Activated CD4-positive, alpha-beta T cell treated with anti-CD3 and anti-CD28 coated beads, Interleukin-2, Interleukin-6, amounts not matched to agents 100 ng/mL and 50 ng/mL, durations not matched to agents 16 hours and 8 hours (primary cell): ENCODE measurements around the gene GNS.

Experiments used
- DNase-seq: peaks from one replicate; pipeline ENCODE4 v3.0.0-alpha.2; 2020

Gene GNS

DNA sequence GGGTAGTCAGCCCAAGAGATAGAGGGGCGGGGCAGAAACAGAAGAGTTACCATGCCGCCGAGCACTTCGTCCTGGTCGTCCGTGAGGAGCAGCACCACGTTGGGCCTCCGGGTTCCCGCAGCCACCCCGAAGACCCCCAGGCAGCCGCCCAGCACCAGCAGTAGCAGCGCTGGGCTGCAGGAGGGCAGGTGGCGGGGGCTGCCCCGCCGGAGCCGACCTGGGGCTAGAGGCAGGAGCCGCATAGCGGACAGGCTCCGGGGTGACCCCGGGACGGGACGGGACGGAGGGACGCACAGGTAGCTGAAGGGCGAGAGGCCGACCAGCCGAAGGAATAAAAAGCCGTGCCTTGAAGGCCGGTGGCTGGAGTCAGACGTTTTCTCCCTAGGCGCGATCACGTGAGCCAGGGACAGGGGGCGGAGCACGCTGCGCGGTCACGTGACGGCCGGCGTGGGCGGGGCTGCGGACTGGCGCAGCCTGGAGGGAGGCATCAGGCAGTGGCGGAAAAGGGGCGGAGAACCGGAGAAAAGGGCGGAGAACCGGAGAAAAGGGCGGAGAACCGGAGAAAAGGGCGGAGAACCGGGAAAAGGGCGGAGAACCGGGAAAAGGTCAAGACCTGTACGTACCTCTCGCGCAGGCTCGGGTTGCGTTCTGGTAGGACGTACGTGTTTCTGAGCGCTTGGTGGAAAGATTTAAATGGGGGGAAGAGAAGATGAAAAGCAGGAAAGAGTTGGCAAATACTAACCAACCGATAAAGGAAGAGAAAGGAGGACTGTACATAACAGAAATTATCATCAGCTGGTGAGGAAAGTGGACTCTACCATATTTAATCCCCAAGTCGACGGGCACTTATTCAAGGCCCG lies at the start of gene GNS:
Gene GNS (minus strand): TSS at position 372 of the 860 bp plus-strand sequence. CDS start 130 bp downstream, at position 242.
- DNase-seq, result peak; percentile 96

DNA sequence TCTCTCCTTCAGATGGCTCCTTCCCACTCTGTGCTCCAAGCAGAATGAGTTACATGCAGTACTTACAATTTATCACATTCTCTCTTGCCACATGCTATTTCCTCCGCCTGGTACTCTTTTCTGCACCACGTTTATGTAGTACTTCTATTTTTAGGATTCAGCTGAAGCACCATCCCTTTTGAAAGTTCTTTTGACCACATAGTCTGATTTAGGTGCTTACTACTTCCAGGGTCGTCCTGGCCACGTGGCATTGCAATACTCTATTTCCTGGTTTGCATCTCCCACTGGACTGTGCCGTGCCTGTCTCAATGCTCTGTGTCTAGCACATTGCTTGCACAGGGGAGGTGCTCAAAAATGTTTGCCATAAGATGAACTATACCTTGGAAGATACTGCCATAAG lies 48.9 kb upstream of the GNS start:
- DNase-seq, result no peak

GRCh38 chr12:64806593-64807460 lies 47.6 kb upstream of the GNS start:
- DNase-seq, result no peak

- no peak for DNase-seq
These were observed 47.0 kb upstream of the GNS start for GRCh38 chr12:64806173-64806572.

DNA sequence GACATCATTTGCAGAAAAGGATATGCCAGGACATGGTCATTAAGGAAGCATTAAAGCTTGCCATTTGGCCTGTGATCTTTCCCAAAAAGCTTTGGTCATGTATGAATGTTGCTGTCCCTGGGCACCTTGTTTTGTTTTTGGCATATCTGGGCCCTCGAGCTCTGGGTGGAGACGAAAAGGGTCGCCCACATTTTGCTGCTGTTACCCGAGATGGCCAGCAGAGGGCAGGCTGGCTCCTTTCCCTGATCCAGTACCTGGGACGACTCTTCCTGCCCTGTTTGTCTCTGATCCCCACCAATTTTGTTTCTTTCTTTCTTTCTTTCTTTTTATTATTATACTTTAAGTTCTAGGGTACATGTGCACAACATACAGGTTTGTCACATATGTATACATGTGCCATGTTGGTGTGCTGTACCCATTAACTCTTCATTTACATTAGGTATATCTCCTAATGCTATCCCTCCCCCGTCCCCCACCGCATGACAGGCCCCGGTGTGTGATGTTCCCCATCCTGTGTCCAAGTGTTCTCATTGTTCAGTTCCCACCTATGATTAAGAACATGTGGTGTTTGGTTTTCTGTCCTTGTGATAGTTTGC lies 43.1 kb upstream of the GNS start:
- DNase-seq, result peak; percentile 61

DNA sequence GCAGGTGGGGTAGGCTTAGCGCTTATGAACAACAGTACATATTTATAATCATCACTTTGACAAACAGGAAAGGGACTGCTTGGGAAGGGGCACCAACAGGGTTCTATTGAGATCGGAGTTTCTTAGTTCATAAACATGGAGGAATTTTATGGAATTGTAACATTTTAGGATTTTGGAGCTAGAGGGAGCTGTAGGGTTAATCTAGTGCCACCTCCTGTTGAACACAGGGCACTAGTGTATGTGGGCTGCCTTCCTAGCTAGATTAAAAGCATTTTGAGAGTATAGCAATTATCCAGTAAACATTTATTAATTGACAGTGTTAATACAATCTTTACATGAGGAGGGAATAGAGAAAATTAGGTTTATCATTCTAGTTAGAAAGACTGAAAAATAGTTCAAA lies 42.2 kb upstream of the GNS start:
- no peak for DNase-seq

DNA sequence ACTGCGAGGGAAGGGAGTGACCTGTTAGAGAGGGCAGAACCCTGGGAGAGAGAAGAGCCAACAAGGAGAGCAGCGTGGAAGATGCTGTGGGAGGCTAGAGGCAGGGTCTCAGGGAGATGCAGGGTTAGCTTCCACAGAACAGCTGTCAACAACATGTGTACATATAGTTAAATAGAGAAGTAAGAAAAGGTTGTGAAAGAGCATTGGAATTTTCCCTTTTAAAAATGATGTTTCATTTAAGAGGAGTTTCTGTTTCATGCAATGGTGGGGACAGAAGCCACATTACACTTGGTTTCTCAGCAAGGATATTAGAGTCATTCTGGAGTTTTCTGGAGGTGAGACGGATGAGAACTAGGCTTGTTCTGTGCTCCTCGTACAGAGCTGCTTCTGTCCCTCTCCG lies 41.4 kb upstream of the GNS start:
- DNase-seq, result no peak

DNA sequence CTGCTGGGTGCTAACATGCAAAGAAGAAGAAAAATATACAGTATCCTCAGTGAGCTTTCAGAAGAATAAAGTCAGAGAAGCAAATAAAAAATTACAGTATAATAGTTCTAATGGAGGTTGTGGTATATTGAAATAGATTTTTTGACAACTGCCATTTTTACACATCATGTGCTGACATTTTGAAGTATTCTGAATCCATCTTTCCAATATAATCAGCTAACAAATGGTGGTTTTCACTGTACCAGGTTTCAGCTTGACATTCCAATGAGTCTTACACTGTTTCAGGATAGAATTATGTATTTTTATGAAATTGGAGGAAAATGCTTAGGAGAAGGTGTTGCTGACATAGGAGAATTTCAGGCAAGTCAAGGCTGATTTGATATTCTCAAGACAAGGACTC lies 39.0 kb upstream of the GNS start:
- DNase-seq, result no peak

DNA sequence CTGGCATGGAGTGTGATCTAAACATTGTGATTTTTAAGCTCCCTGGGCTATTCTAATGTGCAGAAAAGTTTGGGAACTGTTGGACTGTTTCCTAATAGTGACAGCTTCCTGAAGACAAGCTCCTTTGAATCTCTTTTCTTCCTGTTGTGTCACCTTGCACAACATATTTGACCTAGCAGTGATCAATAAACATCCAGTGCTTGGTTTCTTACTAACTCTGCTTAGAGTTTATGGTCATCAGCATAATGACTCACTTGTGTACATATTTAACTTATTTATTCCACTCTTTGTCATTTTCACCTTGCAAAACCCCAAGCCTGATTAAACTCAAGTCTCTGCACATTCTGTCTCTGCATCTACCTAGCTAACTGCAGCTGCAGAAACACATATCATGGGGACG lies 38.0 kb upstream of the GNS start:
- no peak for DNase-seq

GRCh38 chr12:64796205-64796845 lies 37.1 kb upstream of the GNS start:
- DNase-seq, result peak; percentile 82

DNA sequence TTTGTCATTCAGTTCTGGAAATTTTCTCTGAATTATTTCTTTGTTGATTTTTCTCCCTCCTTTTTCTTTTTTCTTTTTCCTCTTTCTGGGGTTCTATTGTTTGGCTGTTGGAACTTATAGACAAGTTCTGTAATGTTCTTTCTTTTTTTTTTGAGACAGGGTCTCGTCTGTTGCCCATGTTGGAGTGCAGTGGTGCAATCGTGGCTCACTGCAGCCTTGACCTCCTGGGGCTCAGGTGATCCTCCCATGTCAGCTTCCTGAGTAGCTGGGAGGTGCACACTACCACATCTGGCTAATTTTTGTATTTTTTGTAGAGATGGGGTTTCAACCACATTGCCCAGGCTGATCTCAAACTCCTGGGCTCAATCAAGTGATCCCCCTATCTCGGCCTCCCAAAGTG lies 35.1 kb upstream of the GNS start:
- no peak for DNase-seq

GRCh38 chr12:64793610-64794009 lies 34.4 kb upstream of the GNS start:
- no peak for DNase-seq

- DNase-seq, result no peak
These were observed 32.9 kb upstream of the GNS start for GRCh38 chr12:64792128-64792527.

DNA sequence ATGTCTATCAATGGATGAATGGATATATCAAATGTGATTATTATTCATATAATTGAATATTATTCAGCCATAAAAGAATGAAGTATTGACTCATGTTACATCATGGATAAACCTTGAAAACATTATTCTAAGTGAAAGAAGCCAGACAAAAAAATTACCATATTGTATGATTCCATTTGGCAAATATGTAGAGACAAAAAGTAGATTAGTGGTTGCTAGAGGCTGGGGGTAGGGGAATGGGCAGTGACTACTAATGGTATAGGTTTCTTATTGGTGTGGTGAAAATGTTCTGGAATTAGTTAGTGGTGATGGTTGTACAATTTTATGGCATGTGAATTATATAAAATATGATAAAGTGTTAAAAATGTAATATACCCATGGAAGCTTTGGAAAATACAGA lies 31.8 kb upstream of the GNS start:
- DNase-seq, result no peak

DNA sequence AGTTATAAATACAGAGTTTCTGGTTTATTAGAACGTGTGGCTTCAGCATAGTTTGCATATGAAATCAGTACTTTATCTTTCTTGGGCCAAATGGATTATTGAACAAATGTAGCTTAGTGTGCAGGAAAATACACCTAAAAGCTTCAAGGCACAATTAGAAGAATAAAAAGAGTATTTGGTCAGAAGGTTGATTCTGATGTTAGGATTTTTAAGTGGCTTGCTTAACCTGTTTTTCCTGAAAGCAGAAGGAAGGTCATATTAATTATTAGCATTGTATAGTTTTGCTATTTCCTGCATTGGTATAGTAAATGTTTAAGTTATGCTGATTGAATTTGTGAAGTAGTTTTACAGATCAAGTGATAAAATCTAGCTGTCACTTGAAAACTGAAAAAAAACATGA lies 31.0 kb upstream of the GNS start:
- DNase-seq, result no peak

GRCh38 chr12:64785838-64786237 lies 26.6 kb upstream of the GNS start:
- no peak for DNase-seq

- no peak for DNase-seq
These were observed 23.1 kb upstream of the GNS start for GRCh38 chr12:64782191-64782876.

GRCh38 chr12:64781280-64782190 lies 22.3 kb upstream of the GNS start:
- DNase-seq, result no peak

- peak; percentile 4 for DNase-seq
These were observed 21.5 kb upstream of the GNS start for GRCh38 chr12:64780531-64781279.

- DNase-seq, result no peak
These were observed 20.9 kb upstream of the GNS start for GRCh38 chr12:64780132-64780530.
